ENCODE results near the gene ANO4. TPM values are rescaled to one million over a fixed set of nuclear protein-coding genes. Genes with fewer than 3 reads are reported as not detected.

Gene ANO4
- total RNA-seq, 1 donor from 2014 or later, result 7.3 TPM

- H3K36me3 Mint-ChIP-seq, result no peaks in the 10 kb centered on the region
- H3K27me3 Mint-ChIP-seq, result peaks cover 10% of the 10 kb centered on the region
- TF ChIP-seq CTCF (conservative IDR thresholded peaks at IDR 0.05), result no peak
- H3K27ac Mint-ChIP-seq, result no peak overlapping the region
- H3K9me3 Mint-ChIP-seq, result no peaks in the 10 kb centered on the region
- DNase-seq (ENCODE audit: extremely low spot score, unreplicated experiment), result no peak
- no peak overlapping the region for H3K4me3 Mint-ChIP-seq
- H3K4me1 Mint-ChIP-seq (ENCODE audit: unreplicated experiment), result no peaks in the 10 kb centered on the region
These were observed 36.5 kb upstream of the ANO4 start for GRCh38 chr12:100758083-100758482.

GRCh38 chr12:100767371-100767770, 27.2 kb upstream of the ANO4 start:
- no peaks in the 10 kb centered on the region for H3K9me3 Mint-ChIP-seq
- no peaks in the 10 kb centered on the region for H3K36me3 Mint-ChIP-seq
- H3K27ac Mint-ChIP-seq, result no peak overlapping the region
- TF ChIP-seq CTCF (conservative IDR thresholded peaks at IDR 0.05), result no peak
- H3K4me1 Mint-ChIP-seq (ENCODE audit: unreplicated experiment), result no peaks in the 10 kb centered on the region
- no peaks in the 10 kb centered on the region for H3K27me3 Mint-ChIP-seq
- DNase-seq (ENCODE audit: extremely low spot score, unreplicated experiment), result no peak
- no peak overlapping the region for H3K4me3 Mint-ChIP-seq

GRCh38 chr12:100767950-100768349, 26.6 kb upstream of the ANO4 start:
- DNase-seq (ENCODE audit: extremely low spot score, unreplicated experiment), result no peak
- no peak for TF ChIP-seq CTCF (conservative IDR thresholded peaks at IDR 0.05)
- no peak overlapping the region for H3K4me3 Mint-ChIP-seq

GRCh38 chr12:100778967-100779590, 15.5 kb upstream of the ANO4 start:
- no peak for DNase-seq (ENCODE audit: extremely low spot score, unreplicated experiment)
- Mint-ChIP-seq H3K27me3 (peaks cover 7% of the 10 kb centered on the region), H3K27ac (no peak overlapping the region), H3K4me3 (no peak overlapping the region), H3K9me3 (no peaks in the 10 kb centered on the region), H3K4me1 (ENCODE audit: unreplicated experiment) (no peaks in the 10 kb centered on the region), H3K36me3 (no peaks in the 10 kb centered on the region)
- no peak for TF ChIP-seq CTCF (conservative IDR thresholded peaks at IDR 0.05)

More at GRCh38 chr12:100767950-100768349, 26.6 kb upstream of the ANO4 start:
- Mint-ChIP-seq H3K27me3 (no peaks in the 10 kb centered on the region), H3K9me3 (no peaks in the 10 kb centered on the region), H3K36me3 (no peaks in the 10 kb centered on the region), H3K4me1 (ENCODE audit: unreplicated experiment) (no peaks in the 10 kb centered on the region), H3K27ac (no peak overlapping the region)

GRCh38 chr12:100789146-100789545, 5.4 kb upstream of the ANO4 start:
- Mint-ChIP-seq H3K36me3 (no peaks in the 10 kb centered on the region), H3K9me3 (no peaks in the 10 kb centered on the region), H3K4me1 (ENCODE audit: unreplicated experiment) (peaks cover 2% of the 10 kb centered on the region), H3K4me3 (no peak overlapping the region), H3K27me3 (peaks cover 18% of the 10 kb centered on the region), H3K27ac (no peak overlapping the region)
- DNase-seq (ENCODE audit: extremely low spot score, unreplicated experiment), result no peak
- no peak for TF ChIP-seq CTCF (conservative IDR thresholded peaks at IDR 0.05)

- H3K4me1 Mint-ChIP-seq (ENCODE audit: unreplicated experiment), result peaks cover 11% of the 10 kb centered on the region
- no peak for TF ChIP-seq CTCF (conservative IDR thresholded peaks at IDR 0.05)
- H3K4me3 Mint-ChIP-seq, result no peak overlapping the region
- H3K9me3 Mint-ChIP-seq, result no peaks in the 10 kb centered on the region
- H3K27ac Mint-ChIP-seq, result no peak overlapping the region
- no peak for DNase-seq (ENCODE audit: extremely low spot score, unreplicated experiment)
- H3K36me3 Mint-ChIP-seq, result no peaks in the 10 kb centered on the region
- H3K27me3 Mint-ChIP-seq, result peaks cover 26% of the 10 kb centered on the region
These were observed 4.6 kb upstream of the ANO4 start for GRCh38 chr12:100789975-100790374.

Measured in type B pancreatic cell (in vitro differentiated cells).